Liver (tissue), 3 donors: Measurements from ENCODE around the gene CREG2.

Experiments used
- CTCF ChIP-seq: fragments of 150-350 bp; IDR thresholded peaks from 2 replicates; pipeline ENCODE4 v1.5.1; 2017; ENCODE audit warnings: improper control_type of control experiment, low read depth, low read length; ENCODE audit not compliant: missing input control
- GABPA ChIP-seq, 2 donors: IDR thresholded peaks in 1 of 2; conservative IDR thresholded peaks in 1 of 2; 2 replicates each; pipeline ENCODE4 v1.6.1; 2016; ENCODE audit warnings: antibody characterized with exemption in 2 of 2, mild to moderate bottlenecking in 1 of 2, moderate library complexity in 1 of 2
- TAF1 ChIP-seq: conservative IDR thresholded peaks from 2 replicates; pipeline ENCODE4 v1.6.1; 2016; ENCODE audit warnings: antibody characterized with exemption, mild to moderate bottlenecking
- YY1 ChIP-seq: IDR thresholded peaks from 2 replicates; pipeline ENCODE4 v1.6.1; 2016; ENCODE audit warnings: antibody characterized with exemption, mild to moderate bottlenecking
- donor health status: healthy.
- donor health status: healthy.

DNA sequence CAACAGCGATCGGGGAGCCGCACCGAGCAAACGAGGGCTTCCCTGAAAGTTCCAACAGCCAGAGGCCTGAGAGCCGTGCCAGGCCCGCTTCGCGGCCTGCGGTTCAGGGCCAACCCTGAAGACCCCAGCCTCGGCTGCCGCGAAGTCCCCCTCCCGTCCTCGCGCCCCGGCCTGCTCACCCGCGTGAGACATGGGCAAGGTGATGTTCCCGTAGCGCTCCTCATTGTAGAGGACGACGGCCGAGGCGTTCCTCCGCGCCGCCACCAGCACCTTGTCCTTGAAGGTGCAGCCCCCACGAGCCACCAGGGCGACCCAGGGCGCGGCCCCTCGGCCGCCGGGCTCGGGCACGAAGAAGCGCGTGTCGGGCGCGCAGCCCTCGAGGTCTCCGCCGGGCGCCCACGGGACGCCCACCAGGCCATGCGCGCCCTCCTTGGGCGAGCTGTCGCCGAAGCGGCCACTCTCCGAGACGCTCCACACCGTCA, 79.3 kb downstream of the CREG2 start:
- TF ChIP-seq YY1 (no peak), GABPA (IDR thresholded peaks at IDR 0.05 in 1 of 2, conservative IDR thresholded peaks at IDR 0.05 in 1 of 2) (no peak), CTCF (peak; percentile 1), TAF1 (no peak)
